Activated CD8-positive, alpha-beta T cell treated with anti-CD3 and anti-CD28 coated beads for 36 hours (primary cell): ENCODE measurements around the gene CST1. TPM values are rescaled to one million over a fixed set of nuclear protein-coding genes. Genes with fewer than 3 reads are reported as not detected.
"Not testable (repeated sequence)": the region's sequence is repeated elsewhere in the genome, so short reads cannot be mapped to it uniquely, and the experiment has no call there.

Source experiments
- ATAC-seq: fragments of 200-7000 bp; cut with Tn5 transposase; one replicate; pipeline ENCODE4 v1.10.0; 2021; ENCODE audit warnings: mild to moderate bottlenecking, moderate library complexity
- CTCF ChIA-PET: fragments of 350-600 bp; sonication (Branson Sonifier 250); formaldehyde crosslinking; loops from one replicate; lab custom pipeline; 2021; ENCODE audit warnings: antibody characterized with exemption; lab: Charles Lee
- POLR2A ChIA-PET: fragments of 350-600 bp; sonication (Branson Sonifier 250); formaldehyde crosslinking; loops from one replicate; lab custom pipeline; 2021; ENCODE audit warnings: antibody characterized with exemption; lab: Charles Lee
- DNase-seq: peaks from one replicate; pipeline ENCODE4 v3.0.0-alpha.2; 2020
- H3K27ac Mint-ChIP-seq: one replicate; pipeline ENCODE4 v1.8.0; 2021; ENCODE audit warnings: mild to moderate bottlenecking, mixed read lengths
- H3K27me3 Mint-ChIP-seq: one replicate; pipeline ENCODE4 v1.8.0; 2021; ENCODE audit warnings: mixed read lengths
- H3K36me3 Mint-ChIP-seq: one replicate; pipeline ENCODE4 v1.8.0; 2021; ENCODE audit warnings: low read depth, mixed read lengths
- H3K4me1 Mint-ChIP-seq: one replicate; pipeline ENCODE4 v1.8.0; 2021; ENCODE audit warnings: low read depth, mixed read lengths
- H3K4me3 Mint-ChIP-seq: one replicate; pipeline ENCODE4 v1.8.0; 2021; ENCODE audit warnings: mild to moderate bottlenecking, moderate library complexity, mixed read lengths
- H3K9me3 Mint-ChIP-seq: one replicate; pipeline ENCODE4 v1.8.0; 2021; ENCODE audit warnings: mixed read lengths
- intact Hi-C: fragments of 100-400 bp; cut with micrococcal nuclease; formaldehyde crosslinking; loops from one replicate; pipeline ENCODE4 v1.10.0; 2022
- total RNA-seq, 2 experiments: library from RNA; stranded (reverse); gene quantifications; one replicate each; pipeline ENCODE4 v1.2.3, GENCODE V29; 2021
- TF ChIP-seq, protein P1 (sequence below): fragments of 200-600 bp; IDR thresholded peaks from one replicate; pipeline ENCODE4 v1.8.0; 2022; ENCODE audit warnings: antibody characterized with exemption, mild to moderate bottlenecking

The CST1 gene
- total RNA-seq, 2 experiments from 2014 or later: not detected

DNA sequence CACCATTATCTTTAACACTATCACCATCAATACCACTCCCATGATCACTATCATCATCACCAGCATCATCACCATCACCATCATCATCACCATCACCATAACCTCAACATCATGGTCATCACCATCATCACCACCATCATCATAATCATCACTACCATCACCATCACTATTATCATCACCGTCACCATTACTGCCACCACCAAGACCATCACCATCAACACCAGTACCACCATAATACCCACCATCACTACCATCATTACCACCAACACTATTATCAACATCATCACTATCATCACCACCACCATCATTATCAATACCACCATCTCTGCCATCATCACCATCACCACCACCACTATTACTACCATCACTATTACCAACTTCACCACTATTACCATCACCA lies 32.7 kb upstream of the CST1 start:
- TF ChIP-seq, protein P1, sequence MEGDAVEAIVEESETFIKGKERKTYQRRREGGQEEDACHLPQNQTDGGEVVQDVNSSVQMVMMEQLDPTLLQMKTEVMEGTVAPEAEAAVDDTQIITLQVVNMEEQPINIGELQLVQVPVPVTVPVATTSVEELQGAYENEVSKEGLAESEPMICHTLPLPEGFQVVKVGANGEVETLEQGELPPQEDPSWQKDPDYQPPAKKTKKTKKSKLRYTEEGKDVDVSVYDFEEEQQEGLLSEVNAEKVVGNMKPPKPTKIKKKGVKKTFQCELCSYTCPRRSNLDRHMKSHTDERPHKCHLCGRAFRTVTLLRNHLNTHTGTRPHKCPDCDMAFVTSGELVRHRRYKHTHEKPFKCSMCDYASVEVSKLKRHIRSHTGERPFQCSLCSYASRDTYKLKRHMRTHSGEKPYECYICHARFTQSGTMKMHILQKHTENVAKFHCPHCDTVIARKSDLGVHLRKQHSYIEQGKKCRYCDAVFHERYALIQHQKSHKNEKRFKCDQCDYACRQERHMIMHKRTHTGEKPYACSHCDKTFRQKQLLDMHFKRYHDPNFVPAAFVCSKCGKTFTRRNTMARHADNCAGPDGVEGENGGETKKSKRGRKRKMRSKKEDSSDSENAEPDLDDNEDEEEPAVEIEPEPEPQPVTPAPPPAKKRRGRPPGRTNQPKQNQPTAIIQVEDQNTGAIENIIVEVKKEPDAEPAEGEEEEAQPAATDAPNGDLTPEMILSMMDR: no peak
- POLR2A ChIA-PET: interaction anchor here (0.7 kb wide), 1 partner anchor 11 kb away, joined by 3 read pairs; no protein-coding TSS in a partner anchor

DNA sequence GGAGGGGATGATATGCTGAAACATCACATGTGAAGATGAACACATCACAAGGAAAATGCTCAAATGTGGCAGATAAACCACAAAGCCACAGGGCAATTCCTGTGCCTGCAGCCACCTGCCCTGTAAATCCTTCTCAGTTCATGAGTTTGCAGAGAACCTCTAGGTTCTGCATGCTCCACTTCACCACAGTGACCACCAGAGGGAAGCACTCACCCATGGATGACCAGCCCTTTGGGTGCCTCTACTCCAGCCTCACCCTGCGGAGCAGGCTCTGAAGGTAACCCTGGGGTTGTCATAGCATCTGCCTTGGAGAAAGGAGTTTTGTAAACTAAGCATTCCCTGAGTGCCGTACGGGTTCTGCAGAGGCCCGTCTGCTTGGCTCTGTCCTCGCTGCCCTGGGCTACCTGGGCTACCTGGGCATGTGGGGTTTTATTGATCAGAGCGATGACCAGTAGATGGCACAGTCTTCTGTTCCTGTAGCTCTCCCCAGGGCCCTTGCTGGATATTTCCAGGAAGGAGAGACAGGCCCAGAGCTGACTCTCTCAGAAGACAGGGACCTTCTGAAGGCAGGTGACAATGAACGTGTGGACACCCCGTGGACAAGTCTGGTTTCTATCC lies 31.7 kb upstream of the CST1 start:
- H3K27ac Mint-ChIP-seq: no peak overlapping the region
- CTCF ChIA-PET: no interaction called here
- H3K36me3 Mint-ChIP-seq: no peaks in the 10 kb centered on the region
- ATAC-seq (peak; percentile 47), DNase-seq (no peak)
- no peaks in the 10 kb centered on the region for H3K9me3 Mint-ChIP-seq
- no peaks in the 10 kb centered on the region for H3K4me1 Mint-ChIP-seq
- TF ChIP-seq, protein P1: peak; percentile 28
- POLR2A ChIA-PET: interaction anchor here (0.7 kb wide), 1 partner anchor 12 kb away, joined by 3 read pairs; no protein-coding TSS in a partner anchor
- intact Hi-C loops: no loop called here
- H3K4me3 Mint-ChIP-seq: no peak overlapping the region
- peaks cover 9% of the 10 kb centered on the region for H3K27me3 Mint-ChIP-seq

More for the DNA sequence above, 32.7 kb upstream of the CST1 start:
- H3K27ac Mint-ChIP-seq: no peak overlapping the region
- H3K4me3 Mint-ChIP-seq: no peak overlapping the region
- no peaks in the 10 kb centered on the region for H3K9me3 Mint-ChIP-seq
- no peak for DNase-seq
- ATAC-seq: no peak
- H3K36me3 Mint-ChIP-seq: no peaks in the 10 kb centered on the region
- CTCF ChIA-PET: no interaction called here
- peaks cover 7% of the 10 kb centered on the region for H3K27me3 Mint-ChIP-seq
- intact Hi-C loops: no loop called here
- no peaks in the 10 kb centered on the region for H3K4me1 Mint-ChIP-seq

DNA sequence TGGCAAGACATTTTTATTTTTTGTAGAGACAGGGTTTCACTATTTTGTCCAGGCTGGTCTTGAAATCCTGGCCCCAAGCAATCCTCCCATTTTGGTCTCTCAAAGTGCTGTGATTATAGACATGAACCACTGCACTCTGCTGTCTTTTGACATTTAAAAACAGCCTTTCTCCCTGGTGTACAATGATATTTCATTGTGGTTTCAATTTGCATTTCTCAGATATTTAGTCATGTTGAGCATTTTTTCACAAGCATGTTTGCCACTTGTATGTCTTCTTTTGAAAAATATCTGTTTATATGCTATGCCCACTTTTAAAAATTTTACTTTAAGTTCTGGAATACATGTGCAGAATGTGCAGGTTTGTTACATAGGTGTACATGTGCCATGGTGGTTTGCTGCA lies 27.9 kb upstream of the CST1 start:
- H3K4me3 Mint-ChIP-seq, H3K9me3 Mint-ChIP-seq, H3K27ac Mint-ChIP-seq, DNase-seq, H3K4me1 Mint-ChIP-seq, ATAC-seq, intact Hi-C loops, H3K36me3 Mint-ChIP-seq, CTCF ChIA-PET, H3K27me3 Mint-ChIP-seq, POLR2A ChIA-PET: not testable (repeated sequence)

DNA sequence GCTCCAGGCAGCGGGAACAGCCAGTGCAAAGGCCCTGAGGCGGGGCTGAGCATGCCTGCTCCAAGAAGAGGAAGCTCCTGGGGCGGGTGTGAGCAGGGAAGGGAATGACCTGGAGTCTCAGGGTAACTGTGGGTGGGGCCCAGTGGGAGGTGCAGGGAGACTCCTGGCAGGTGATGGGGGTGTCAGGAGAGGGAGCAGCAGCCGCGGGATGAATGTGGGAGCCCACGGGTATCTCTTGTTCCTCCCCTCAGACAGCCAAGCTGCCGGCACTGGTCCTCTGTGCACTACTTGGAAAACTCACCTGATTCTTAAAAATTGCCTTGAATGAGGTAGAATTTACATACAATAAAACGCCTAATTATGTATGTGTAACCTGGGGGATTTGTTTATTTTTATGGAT lies 26.6 kb upstream of the CST1 start:
- H3K9me3 Mint-ChIP-seq, ATAC-seq, CTCF ChIA-PET, H3K4me1 Mint-ChIP-seq, intact Hi-C loops, DNase-seq, H3K36me3 Mint-ChIP-seq, POLR2A ChIA-PET, H3K4me3 Mint-ChIP-seq, H3K27ac Mint-ChIP-seq, H3K27me3 Mint-ChIP-seq: not testable (repeated sequence)

DNA sequence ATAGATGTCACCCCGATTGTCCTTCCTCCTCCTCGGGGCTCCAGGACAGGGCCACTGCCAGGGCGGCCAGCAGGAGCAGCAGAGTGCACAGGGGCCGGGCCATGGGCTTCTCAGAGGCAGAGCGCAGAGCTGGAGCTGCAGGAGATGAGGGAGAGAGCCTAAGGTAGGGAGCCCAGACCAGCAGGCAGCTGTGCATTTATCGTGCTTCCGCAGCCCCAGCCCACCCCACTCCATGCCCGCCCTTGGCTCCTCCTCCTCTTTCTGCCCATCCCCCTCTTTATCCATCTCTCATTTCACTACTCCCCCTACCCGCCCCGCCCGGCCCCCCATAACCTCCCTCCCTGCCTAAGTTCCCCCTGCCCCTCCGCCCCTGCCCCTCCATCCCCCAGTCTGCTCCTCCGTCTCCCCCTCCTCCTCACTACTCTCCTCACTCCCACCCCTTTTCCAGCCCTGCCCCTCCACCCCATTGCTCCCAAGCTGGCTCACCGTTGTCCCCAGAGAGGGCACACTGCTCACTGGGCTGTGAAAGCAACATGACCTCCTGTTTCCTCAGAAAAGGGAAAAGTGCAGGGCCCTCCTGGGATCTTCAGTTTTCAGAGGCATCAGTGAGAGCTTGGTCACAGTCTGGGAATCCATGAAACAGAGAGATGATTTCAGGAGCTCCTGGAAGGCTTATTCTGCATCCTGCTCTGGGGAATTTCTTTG lies 25.5 kb upstream of the CST1 start:
- H3K36me3 Mint-ChIP-seq: no peaks in the 10 kb centered on the region
- H3K4me3 Mint-ChIP-seq: no peak overlapping the region
- TF ChIP-seq, protein P1: no peak
- no peaks in the 10 kb centered on the region for H3K4me1 Mint-ChIP-seq
- CTCF ChIA-PET: no interaction called here
- DNase-seq (no peak), ATAC-seq (no peak)
- H3K27me3 Mint-ChIP-seq: peaks cover 6% of the 10 kb centered on the region
- intact Hi-C loops: no loop called here
- no peaks in the 10 kb centered on the region for H3K9me3 Mint-ChIP-seq
- H3K27ac Mint-ChIP-seq: no peak overlapping the region
- POLR2A ChIA-PET: no interaction called here

DNA sequence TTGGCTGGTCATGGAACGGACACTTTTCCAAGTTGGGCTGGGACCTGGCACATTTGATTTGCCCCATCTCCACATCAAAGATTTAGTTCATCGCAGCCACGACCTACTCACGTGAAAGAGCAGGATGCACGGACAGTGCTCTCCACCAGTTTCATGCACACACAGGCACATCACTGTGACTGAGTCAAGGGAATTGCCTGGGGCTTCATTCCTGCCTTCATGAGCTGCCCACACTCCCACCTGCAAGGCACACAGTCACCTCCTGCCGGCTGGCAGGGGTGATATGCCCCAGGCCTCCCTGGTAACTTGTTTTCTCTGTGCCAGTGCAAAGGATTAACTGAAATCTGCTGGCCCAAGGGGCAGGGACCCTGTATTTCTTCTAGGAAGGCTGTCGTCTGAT lies 23.3 kb upstream of the CST1 start:
- Mint-ChIP-seq H3K36me3 (no peaks in the 10 kb centered on the region), H3K4me1 (no peaks in the 10 kb centered on the region), H3K9me3 (no peaks in the 10 kb centered on the region), H3K27ac (no peak overlapping the region), H3K27me3 (peaks cover 2% of the 10 kb centered on the region), H3K4me3 (no peak overlapping the region)
- ATAC-seq (no peak), DNase-seq (no peak)
- intact Hi-C loops: no loop called here
- TF ChIP-seq, protein P1: no peak
- ChIA-PET CTCF (no interaction called here), POLR2A (no interaction called here)
